Brain pericyte (primary cell): ENCODE results near the gene MCM5.

Source experiments
- DNase-seq: peaks from one replicate; pipeline ENCODE4 v3.0.0-alpha.2; 2012; ENCODE audit warnings: low read depth, low spot score

The MCM5 gene

GRCh38 chr22:35403356-35403755 lies 3.4 kb downstream of the MCM5 start:
- DNase-seq: no peak

DNA sequence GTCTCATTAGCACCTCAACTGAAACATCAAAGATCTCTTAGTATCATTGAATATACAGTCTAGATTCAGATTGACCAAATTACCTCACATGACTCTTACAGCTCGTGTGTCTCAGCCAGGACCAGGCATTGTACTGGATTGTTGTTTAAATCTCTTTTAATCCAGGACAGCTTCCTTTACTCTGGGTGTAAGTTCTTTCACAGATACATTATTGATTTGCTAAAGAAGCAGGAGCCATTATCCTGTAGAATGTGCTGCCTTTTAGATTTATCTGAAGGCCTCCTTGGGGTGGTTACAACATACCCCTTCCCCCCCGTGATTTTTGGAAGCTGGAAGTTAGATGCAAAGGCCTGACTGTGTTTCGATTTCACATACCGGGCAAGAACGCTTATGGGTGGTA lies 4.2 kb downstream of the MCM5 start:
- no peak for DNase-seq

DNA sequence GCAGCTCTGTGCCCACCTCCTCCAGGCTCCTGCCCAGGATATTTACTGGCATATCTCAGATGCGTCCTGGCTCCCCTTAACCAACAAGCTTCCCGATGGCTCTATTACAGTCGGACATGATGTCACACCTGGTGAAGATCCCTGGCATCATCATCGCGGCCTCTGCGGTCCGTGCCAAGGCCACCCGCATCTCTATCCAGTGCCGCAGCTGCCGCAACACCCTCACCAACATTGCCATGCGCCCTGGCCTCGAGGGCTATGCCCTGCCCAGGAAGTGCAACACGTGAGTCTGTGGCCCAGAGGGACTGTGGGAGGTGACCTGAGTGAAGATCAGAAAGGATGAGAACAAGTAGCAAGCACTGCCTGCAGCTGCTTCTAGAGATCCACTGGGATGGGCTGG lies 6.5 kb downstream of the MCM5 start:
- no peak for DNase-seq

- DNase-seq: no peak
Observed at GRCh38 chr22:35407362-35407761, 7.4 kb downstream of the MCM5 start.

- DNase-seq: no peak
Observed at GRCh38 chr22:35409783-35410662, 10.1 kb downstream of the MCM5 start.

- DNase-seq: no peak
Observed at GRCh38 chr22:35410663-35411034, 10.7 kb downstream of the MCM5 start.

GRCh38 chr22:35411102-35411501 lies 11.2 kb downstream of the MCM5 start:
- DNase-seq: no peak

DNA sequence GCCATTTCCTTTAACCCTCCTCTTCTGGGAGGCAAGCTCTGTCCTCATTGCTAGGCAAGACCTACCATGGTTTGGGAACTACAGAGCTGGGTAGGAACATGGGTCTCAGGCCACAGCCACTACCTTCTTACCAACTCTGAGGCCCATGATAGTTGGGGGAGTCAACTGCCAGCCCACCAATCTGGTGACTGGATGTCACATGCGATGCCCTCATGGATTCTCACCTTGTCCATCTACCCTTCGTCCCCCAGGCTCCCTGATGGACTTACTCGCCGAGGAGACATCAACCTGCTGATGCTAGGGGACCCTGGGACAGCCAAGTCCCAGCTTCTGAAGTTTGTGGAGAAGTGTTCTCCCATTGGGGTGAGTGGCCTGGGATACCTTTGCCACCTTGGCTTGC lies 13.7 kb downstream of the MCM5 start:
- no peak for DNase-seq

DNA sequence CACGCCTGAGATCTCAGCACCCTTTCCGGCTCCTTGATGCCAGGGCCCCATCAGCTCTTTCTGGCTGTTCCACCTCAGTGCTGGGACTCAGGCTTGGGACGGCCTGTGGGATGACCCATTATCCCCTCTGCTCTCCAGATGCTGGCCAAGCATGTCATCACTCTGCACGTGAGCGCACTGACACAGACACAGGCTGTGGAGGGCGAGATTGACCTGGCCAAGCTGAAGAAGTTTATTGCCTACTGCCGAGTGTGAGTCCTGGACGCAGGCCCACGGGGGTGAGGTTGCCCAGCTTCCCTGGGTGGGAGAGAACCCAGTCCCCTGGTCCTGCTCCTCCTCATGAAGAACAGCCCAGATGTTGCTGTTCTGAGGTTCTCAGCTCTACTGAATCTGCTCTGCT lies 17.7 kb downstream of the MCM5 start:
- DNase-seq: no peak

- DNase-seq: no peak
Observed at GRCh38 chr22:35418088-35418487, 18.1 kb downstream of the MCM5 start.

DNA sequence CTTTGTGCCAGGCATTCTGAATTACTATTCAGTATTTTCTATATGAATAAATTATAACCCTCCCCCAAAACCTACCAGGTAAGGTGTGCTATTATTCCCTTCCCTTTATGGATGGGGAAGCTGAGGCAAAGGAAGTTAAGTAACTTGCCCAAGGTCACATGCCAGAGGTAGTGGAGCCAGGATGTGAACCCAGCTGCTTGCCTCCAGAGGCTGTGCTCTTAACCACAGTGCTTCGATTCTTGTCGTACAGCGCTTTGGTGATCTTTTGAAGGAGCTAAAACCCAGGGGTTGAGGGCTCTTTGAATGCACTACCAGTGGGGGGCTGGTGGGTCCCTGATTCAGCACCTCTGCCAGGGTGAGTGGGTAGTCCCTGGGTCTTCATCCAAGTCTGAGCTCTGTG lies 18.8 kb downstream of the MCM5 start:
- DNase-seq: no peak

- no peak for DNase-seq
Observed at GRCh38 chr22:35419756-35420155, 19.8 kb downstream of the MCM5 start.

DNA sequence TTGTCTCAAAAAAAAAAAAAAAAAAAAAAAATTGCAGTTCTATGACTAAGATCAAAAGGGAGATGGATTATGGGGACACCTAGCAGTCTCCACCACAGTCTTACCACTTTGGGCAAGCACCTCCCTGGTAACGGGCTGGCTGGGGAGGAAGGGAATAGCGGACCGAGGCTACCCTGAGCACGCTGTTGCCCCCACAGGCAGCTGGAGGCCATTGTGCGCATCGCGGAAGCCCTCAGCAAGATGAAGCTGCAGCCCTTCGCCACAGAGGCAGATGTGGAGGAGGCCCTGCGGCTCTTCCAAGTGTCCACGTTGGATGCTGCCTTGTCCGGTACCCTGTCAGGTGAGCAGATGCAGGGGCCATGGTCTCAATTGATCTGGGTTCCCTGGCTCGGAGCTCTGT lies 21.2 kb downstream of the MCM5 start:
- DNase-seq: no peak

GRCh38 chr22:35422145-35422544 lies 22.2 kb downstream of the MCM5 start:
- no peak for DNase-seq

DNA sequence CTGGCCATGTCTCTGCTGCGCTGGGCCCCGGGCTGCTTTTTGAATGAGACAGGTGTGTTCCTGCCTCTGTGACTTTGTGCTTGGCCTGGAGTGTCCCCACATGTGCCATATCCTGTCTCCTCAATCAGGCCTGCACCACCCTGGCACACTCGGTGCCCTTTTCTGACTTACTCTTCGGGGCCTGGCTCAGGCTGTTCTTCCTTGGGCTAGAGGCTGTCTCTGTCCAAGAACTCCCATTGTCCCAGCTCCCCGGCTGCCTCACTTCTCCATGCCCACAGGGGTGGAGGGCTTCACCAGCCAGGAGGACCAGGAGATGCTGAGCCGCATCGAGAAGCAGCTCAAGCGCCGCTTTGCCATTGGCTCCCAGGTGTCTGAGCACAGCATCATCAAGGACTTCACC lies 23.0 kb downstream of the MCM5 start:
- DNase-seq: no peak

- no peak for DNase-seq
Observed at GRCh38 chr22:35424081-35424480, 24.1 kb downstream of the MCM5 start.

GRCh38 chr22:35424761-35425160 lies 24.8 kb downstream of the MCM5 start:
- no peak for DNase-seq

DNA sequence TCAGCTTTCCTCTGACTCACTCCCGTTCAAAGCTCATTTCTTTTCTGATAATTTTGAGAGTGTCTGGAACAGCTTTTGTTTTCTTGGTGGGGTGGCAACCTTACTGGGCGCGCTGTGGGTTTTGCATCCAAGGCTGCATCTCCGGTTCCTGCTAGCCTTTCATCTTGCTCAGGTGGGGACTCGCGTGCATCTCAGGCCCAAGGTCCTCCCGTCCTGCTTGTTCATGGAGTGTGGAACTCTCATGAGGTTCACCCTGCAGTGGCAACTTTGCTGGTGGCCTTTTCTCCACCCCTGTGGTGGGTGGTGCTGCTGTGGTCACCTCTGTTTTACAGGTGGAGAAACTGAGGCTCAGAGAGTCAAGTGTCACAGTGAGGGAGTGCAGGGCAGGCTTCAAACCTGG lies 25.6 kb downstream of the MCM5 start:
- no peak for DNase-seq

- no peak for DNase-seq
Observed at GRCh38 chr22:35425971-35426800, 26.2 kb downstream of the MCM5 start.

GRCh38 chr22:35426801-35427140 lies 26.8 kb downstream of the MCM5 start:
- DNase-seq: no peak

GRCh38 chr22:35430897-35431322 lies 31.0 kb downstream of the MCM5 start:
- DNase-seq: peak; percentile 48

DNA sequence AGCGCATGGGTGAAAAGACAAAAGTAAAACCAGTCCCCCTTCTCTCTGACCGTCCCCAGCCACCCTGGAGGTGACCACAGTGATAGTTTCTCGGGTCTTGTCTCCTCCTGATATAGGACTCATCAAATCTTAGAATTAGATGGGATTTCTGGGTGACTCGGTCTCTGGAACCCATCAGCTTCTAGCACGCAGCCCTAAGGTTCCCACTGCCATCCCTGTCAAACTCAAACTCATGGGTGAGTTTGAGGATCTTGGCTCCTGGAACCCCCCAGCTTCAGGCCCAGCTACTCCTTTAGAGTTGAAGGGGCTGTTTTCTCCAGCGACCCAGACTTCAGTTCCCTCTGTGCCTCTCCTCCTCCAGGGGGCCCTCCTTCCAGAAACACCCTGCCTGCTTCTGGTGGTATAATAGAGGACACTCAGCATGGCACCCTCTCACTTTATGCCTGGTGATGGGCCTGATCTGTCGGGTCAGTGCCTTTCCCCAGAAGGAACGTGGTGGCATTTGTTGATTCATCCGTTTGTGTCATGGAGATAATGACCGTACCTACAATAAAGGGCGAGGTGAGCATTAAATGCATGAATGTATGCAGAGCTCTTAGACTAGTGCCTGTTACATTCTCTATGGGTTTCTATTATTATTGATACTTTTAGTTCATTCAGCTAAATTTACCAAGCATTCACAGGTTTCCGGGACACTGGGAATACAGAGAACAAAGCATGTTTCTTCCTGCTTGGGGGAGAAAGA lies 31.7 kb downstream of the MCM5 start:
- DNase-seq: no peak
